ENCODE data around the gene TAS2R4. TPM values are rescaled to one million over a fixed set of nuclear protein-coding genes. Genes with fewer than 3 reads are reported as not detected.

The TAS2R4 gene
- total and polyA plus RNA-seq, 2 of the 8 experiments (the other 6 are each of a cell fraction or from before 2014, with no cell fraction given), result 0.88 to 1.3 TPM

- POLR2A ChIA-PET (ENCODE audit: partially characterized antibody), result interaction anchor here (0.9 to 3.3 kb wide), 14 partner anchors 9 to 118 kb away, joined by 3 to 21 read pairs (median 5); partner anchors contain the start of gene DENND11
- peak overlapping the region; percentile 84; the same call in 1 of the 2 replicates for H2BK12ac ChIP-seq (ENCODE audit: low read depth, low read length)
- DNase-seq (ENCODE audit: low read depth in 1 of 2, low spot score in 2 of 2) (no peak), FAIRE-seq (no peak)
- peak overlapping the region; percentile 97 for H2BK5ac ChIP-seq (ENCODE audit: low read depth, low read length)
- H3K23ac ChIP-seq (ENCODE audit: insufficient read length), result no peak overlapping the region
- WGBS, 2 experiments (ENCODE audit: extremely low coverage in 1 of 2, insufficient coverage in 1 of 2, insufficient read length in 1 of 2, insufficient replicate concordance in 2 of 2, low coverage in 1 of 2, low lambda C conversion rate in 2 of 2, missing lambda C conversion rate in 1 of 2), result 4% methylated on average over 6 of the region's 6 CpGs; no CpG with 5 or more reads in 1 of the 2 experiments
- H3K18ac ChIP-seq (ENCODE audit: extremely low read depth, low read length), result peak overlapping the region; percentile 98; the same call in 1 of the 2 replicates
- H3K9me3 ChIP-seq (ENCODE audit: insufficient read depth in 2 of 2, low read depth in 1 of 2, low read length in 1 of 2), result no peaks in the 10 kb centered on the region
- H2AFZ ChIP-seq (ENCODE audit: low read length), result peak overlapping the region; percentile 90; the same call in 1 of the 2 replicates
- H3K56ac ChIP-seq (replicated peaks; ENCODE audit: insufficient read length, low read depth, low read length), result no peak overlapping the region
- no peaks in the 10 kb centered on the region for H3K27me3 ChIP-seq (replicated peaks in 1 of 4; ENCODE audit: control insufficient read depth in 3 of 4, extremely low read depth in 1 of 4, insufficient read depth in 3 of 4, low read length in 3 of 4)
- H2BK15ac ChIP-seq (ENCODE audit: low read length), result no peak overlapping the region
- peaks cover 4 to 39% of the 10 kb centered on the region in 2 experiments for H3K79me2 ChIP-seq (ENCODE audit: control insufficient read depth in 1 of 2, insufficient read depth in 2 of 2, low read length in 2 of 2)
- H3K4me2 ChIP-seq (ENCODE audit: insufficient read depth in 1 of 2, low read depth in 2 of 2, low read length in 2 of 2), result peak overlapping the region; percentile 69 to 70
- no peak overlapping the region for H3K4ac ChIP-seq (replicated peaks; ENCODE audit: insufficient read length, low read depth, low read length)
- peak overlapping the region; percentile 99; the same call in 1 of the 2 replicates for H4K8ac ChIP-seq (ENCODE audit: extremely low read depth, insufficient read depth, low read length)
- H3K4me1 ChIP-seq (replicated peaks in 1 of 4; ENCODE audit: control insufficient read depth in 3 of 4, insufficient read depth in 4 of 4, low read length in 3 of 4), result peaks cover 0 to 6% (median 2%) of the 10 kb centered on the region in 4 experiments; a peak in 3 of 7 replicates
- no peak overlapping the region for H4K91ac ChIP-seq (replicated peaks; ENCODE audit: insufficient read length, low read length)
- no peak overlapping the region for H4K5ac ChIP-seq (ENCODE audit: insufficient read length, low read depth, low read length)
- no peak overlapping the region for H2BK20ac ChIP-seq (ENCODE audit: low read length)
- H3K9ac ChIP-seq (replicated peaks in 1 of 4; ENCODE audit: extremely low read depth in 1 of 4, low read depth in 3 of 4, low read length in 3 of 4), result peak overlapping the region; percentile 88 to 98 (median 96)
- peaks cover 0 to 2% of the 10 kb centered on the region in 2 experiments for H4K20me1 ChIP-seq (replicated peaks in 1 of 2; ENCODE audit: control insufficient read depth in 1 of 2, insufficient read depth in 2 of 2, low read length in 2 of 2)
- CTCF ChIA-PET (ENCODE audit: partially characterized antibody), result interaction anchor here (0.5 to 2.0 kb wide), 18 partner anchors 9 to 292 kb away, joined by 3 to 16 read pairs (median 4); partner anchors contain the start of genes TAS2R3 and WEE2
- H2AK5ac ChIP-seq (ENCODE audit: low read depth, low read length), result no peak overlapping the region
- H3K23me2 ChIP-seq (ENCODE audit: low read depth, low read length), result peaks cover 2% of the 10 kb centered on the region; the same call in 1 of the 2 replicates
- peak overlapping the region; percentile 70 to 100 (median 98) for H3K4me3 ChIP-seq (ENCODE audit: extremely low read depth in 1 of 4, insufficient read depth in 2 of 4, low read depth in 3 of 4, low read length in 4 of 4)
- H3K79me1 ChIP-seq (ENCODE audit: low read depth, low read length), result peaks cover 4% of the 10 kb centered on the region; the same call in 1 of the 2 replicates
- peaks cover 11 to 42% (median 26%) of the 10 kb centered on the region in 4 experiments for H3K36me3 ChIP-seq (ENCODE audit: control insufficient read depth in 2 of 4, insufficient read depth in 4 of 4, low read length in 3 of 4)
- H3K14ac ChIP-seq (ENCODE audit: insufficient read length), result no peak overlapping the region
- H3K27ac ChIP-seq (ENCODE audit: low read depth, low read length), result peak overlapping the region; percentile 98
- no peak overlapping the region for H2BK120ac ChIP-seq (replicated peaks; ENCODE audit: low read depth, low read length)
- TF ChIP-seq KDM1A (IDR thresholded peaks at IDR 0.05; ENCODE audit: borderline replicate concordance, low read length) (no peak), TCF12 (IDR thresholded peaks at IDR 0.05; ENCODE audit: low read depth, low read length) (no peak), CHD2 (IDR thresholded peaks at IDR 0.05; ENCODE audit: low read length) (no peak), CREB1 (IDR thresholded peaks at IDR 0.05) (no peak), SUZ12 (IDR thresholded peaks at IDR 0.05; ENCODE audit: low read length) (no peak), BRCA1 (IDR thresholded peaks at IDR 0.05; ENCODE audit: low read depth, low read length) (no peak), SP2 (IDR thresholded peaks at IDR 0.05; ENCODE audit: low read length) (no peak), RNF2 (IDR thresholded peaks at IDR 0.05; ENCODE audit: borderline replicate concordance, low read depth, low read length, missing control alignments, poor library complexity, severe bottlenecking) (no peak), TEAD4 (IDR thresholded peaks at IDR 0.05; ENCODE audit: low read depth, low read length) (no peak), BCL11A (IDR thresholded peaks at IDR 0.05; ENCODE audit: low read depth in 2 of 2, low read length in 2 of 2) (no peak), POLR2AphosphoS5 (IDR thresholded peaks at IDR 0.05; ENCODE audit: low read depth, low read length) (no peak), MAFK (IDR thresholded peaks at IDR 0.05; ENCODE audit: low read depth, low read length) (no peak), SAP30 (IDR thresholded peaks at IDR 0.05; ENCODE audit: insufficient read depth, insufficient replicate concordance, low read length) (peak; percentile 35)
Observed at GRCh38 chr7:141738592-141739013, 37.9 kb upstream of the TAS2R4 start.
